ENCODE results near the gene CDK17. TPM values are rescaled to one million over a fixed set of nuclear protein-coding genes. Genes with fewer than 3 reads are reported as not detected.

Gene CDK17
- total RNA-seq, 2 donors from 2014 or later, result 34.7 to 79.5 TPM

DNA sequence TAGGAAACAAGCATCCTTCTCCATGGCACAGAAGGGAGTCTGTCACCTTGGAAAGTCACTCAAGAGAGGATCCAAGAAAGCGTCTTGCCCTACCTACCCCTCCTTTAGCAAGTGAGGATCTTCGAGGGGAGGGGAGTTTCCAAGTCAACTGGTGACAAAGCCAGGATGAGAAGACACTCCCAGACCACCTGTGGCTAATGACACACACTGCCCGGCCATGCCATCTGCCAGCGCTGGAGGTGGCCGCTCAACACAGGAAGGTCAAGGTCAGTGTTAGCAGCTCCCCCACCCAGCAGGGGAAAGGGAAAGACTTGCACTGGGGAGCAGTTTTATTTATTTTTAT, 164.8 kb downstream of the CDK17 start:
- Histone ChIP-seq H3K4me1 (replicated peaks) (no peaks in the 10 kb centered on the region), H3K36me3 (no peaks in the 10 kb centered on the region), H3K27ac (peak overlapping the region; percentile 60 to 68), H3K4me3 (no peak overlapping the region), H3K9me3 (no peaks in the 10 kb centered on the region), H3K27me3 (replicated peaks; ENCODE audit: insufficient read depth) (no peaks in the 10 kb centered on the region)
- no peak for DNase-seq (ENCODE audit: low spot score)
- 78% methylated on average over 5 of the region's 5 CpGs for WGBS
- TF ChIP-seq POLR2A (IDR thresholded peaks at IDR 0.05), result no peak
- TF ChIP-seq, protein P1, sequence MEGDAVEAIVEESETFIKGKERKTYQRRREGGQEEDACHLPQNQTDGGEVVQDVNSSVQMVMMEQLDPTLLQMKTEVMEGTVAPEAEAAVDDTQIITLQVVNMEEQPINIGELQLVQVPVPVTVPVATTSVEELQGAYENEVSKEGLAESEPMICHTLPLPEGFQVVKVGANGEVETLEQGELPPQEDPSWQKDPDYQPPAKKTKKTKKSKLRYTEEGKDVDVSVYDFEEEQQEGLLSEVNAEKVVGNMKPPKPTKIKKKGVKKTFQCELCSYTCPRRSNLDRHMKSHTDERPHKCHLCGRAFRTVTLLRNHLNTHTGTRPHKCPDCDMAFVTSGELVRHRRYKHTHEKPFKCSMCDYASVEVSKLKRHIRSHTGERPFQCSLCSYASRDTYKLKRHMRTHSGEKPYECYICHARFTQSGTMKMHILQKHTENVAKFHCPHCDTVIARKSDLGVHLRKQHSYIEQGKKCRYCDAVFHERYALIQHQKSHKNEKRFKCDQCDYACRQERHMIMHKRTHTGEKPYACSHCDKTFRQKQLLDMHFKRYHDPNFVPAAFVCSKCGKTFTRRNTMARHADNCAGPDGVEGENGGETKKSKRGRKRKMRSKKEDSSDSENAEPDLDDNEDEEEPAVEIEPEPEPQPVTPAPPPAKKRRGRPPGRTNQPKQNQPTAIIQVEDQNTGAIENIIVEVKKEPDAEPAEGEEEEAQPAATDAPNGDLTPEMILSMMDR (IDR thresholded peaks at IDR 0.05), result no peak
- TF ChIP-seq POLR2AphosphoS5 (IDR thresholded peaks at IDR 0.05), result no peak
- intact Hi-C loops (cut with DNase I), result loop anchor here (5.0 kb wide), 1 partner anchor 162 kb away; no protein-coding TSS in a partner anchor

DNA sequence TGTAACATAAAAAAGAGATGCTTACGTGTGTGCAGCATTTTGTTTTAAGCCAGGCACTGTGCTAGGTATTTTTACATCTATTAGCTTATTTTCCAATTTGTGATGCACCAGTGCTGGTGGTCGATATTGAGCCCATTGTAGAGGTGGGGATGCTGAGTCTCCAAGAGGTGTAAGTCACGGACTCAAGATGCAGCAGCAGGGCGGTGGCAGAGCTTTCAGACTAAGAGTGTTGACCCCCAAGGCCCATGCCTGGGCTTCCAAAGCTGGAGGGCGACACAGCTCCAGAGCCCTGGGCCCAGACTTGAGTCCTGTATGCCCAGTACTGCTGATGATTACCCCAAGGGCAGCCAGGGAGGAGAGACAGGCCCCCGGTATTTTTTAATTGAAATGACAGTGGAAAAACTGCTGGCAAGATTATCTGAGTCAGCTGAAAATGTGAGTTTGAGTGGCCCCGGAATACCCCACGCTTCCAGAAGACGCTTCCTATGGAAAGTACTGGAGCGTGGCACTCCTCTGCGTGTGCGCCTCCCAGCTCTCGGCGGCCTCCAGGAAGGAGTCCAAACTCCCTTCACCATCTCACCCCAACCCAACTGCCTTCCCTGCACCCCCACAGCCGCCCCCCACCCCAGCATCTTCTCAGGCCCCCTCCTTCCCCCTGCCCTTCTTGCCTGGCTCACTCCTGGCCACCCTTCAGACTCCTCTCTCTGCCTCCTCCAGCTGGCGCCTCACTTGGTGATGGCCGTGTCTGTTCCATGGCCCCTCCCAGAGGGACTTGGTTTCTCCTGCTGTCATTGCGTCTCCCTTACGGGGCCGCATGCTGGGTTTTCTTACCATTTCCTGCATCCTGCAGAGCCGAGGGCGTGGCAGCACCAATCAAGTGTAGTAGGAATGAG, 165.4 kb downstream of the CDK17 start:
- DNase-seq (ENCODE audit: low spot score), result no peak
- intact Hi-C loops (cut with DNase I), result loop anchor here (5.0 kb wide), 1 partner anchor 162 kb away; no protein-coding TSS in a partner anchor

GRCh38 chr12:96233939-96234461, 166.2 kb downstream of the CDK17 start:
- intact Hi-C loops (cut with DNase I), result no loop called here
- Histone ChIP-seq H3K27me3 (replicated peaks; ENCODE audit: insufficient read depth) (no peaks in the 10 kb centered on the region), H3K4me1 (replicated peaks) (no peaks in the 10 kb centered on the region), H3K36me3 (no peaks in the 10 kb centered on the region), H3K27ac (peak overlapping the region; percentile 68 to 75), H3K4me3 (no peak overlapping the region), H3K9me3 (no peaks in the 10 kb centered on the region)
- peak; percentile 77 for DNase-seq (ENCODE audit: low spot score)
- TF ChIP-seq, protein P1 (IDR thresholded peaks at IDR 0.05), result no peak
- TF ChIP-seq POLR2A (IDR thresholded peaks at IDR 0.05) (no peak), POLR2AphosphoS5 (IDR thresholded peaks at IDR 0.05) (peak; percentile 79)
- WGBS, result 27% methylated on average over 14 of the region's 15 CpGs

More for the DNA sequence above, 165.4 kb downstream of the CDK17 start:
- H3K27ac ChIP-seq, result peak overlapping the region; percentile 60 to 68
- no peak for TF ChIP-seq POLR2A (IDR thresholded peaks at IDR 0.05)
- TF ChIP-seq, protein P1 (IDR thresholded peaks at IDR 0.05), result no peak
- no peak for TF ChIP-seq POLR2AphosphoS5 (IDR thresholded peaks at IDR 0.05)
- H3K4me1 ChIP-seq (replicated peaks), result no peaks in the 10 kb centered on the region
- WGBS, result 72% methylated on average over 22 of the region's 22 CpGs
- no peaks in the 10 kb centered on the region for H3K36me3 ChIP-seq
- no peaks in the 10 kb centered on the region for H3K27me3 ChIP-seq (replicated peaks; ENCODE audit: insufficient read depth)
- H3K9me3 ChIP-seq, result no peaks in the 10 kb centered on the region
- no peak overlapping the region for H3K4me3 ChIP-seq

DNA sequence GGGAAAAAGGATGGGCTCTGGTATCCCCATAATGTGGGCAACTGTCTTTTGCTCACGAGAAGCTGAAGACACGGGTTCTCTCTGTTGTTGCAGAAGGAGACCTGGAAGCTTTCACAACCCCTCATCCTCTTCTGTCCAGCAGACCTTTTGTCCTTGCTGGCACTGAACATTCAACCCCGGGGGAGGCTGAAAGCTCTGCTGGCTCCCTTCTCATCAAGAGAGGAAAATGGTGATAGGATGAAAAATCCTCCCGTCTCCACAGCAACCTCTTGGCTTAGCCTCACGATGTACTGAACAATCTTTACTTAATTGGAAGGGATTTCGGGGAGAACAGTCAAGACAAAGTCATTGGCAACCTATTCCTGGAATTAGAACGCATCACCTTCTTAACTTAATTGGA, 167.1 kb downstream of the CDK17 start:
- Histone ChIP-seq H3K4me1 (replicated peaks) (no peaks in the 10 kb centered on the region), H3K9me3 (no peaks in the 10 kb centered on the region), H3K27ac (peak overlapping the region; percentile 52 to 75), H3K4me3 (no peak overlapping the region), H3K36me3 (no peaks in the 10 kb centered on the region), H3K27me3 (replicated peaks; ENCODE audit: insufficient read depth) (no peaks in the 10 kb centered on the region)
- intact Hi-C loops (cut with DNase I), result no loop called here
- DNase-seq (ENCODE audit: low spot score), result no peak
- WGBS, result 65% methylated on average over 7 of the region's 7 CpGs
- TF ChIP-seq POLR2A (IDR thresholded peaks at IDR 0.05) (no peak), POLR2AphosphoS5 (IDR thresholded peaks at IDR 0.05) (no peak)
- TF ChIP-seq, protein P1 (IDR thresholded peaks at IDR 0.05), result no peak

Measured in prostate gland (tissue), 2 donors.